Liver (tissue), 3 donors: Measurements from ENCODE around the gene C1orf216.

ENCODE experiments used
- CTCF ChIP-seq: fragments of 150-350 bp; IDR thresholded peaks from 2 replicates; pipeline ENCODE4 v1.5.1; 2017; ENCODE audit warnings: improper control_type of control experiment, low read depth, low read length; ENCODE audit not compliant: missing input control
- EGR1 ChIP-seq, 2 donors: IDR thresholded peaks; 2 replicates each; pipeline ENCODE4 v1.6.1; 2016 to 2018; ENCODE audit warnings: antibody characterized with exemption in 2 of 2, low read depth in 2 of 2
- donor health status: healthy.
- donor health status: healthy.

- TF ChIP-seq CTCF (no peak), EGR1 (IDR thresholded peaks at IDR 0.05; ENCODE audit: low read depth in 2 of 2) (no peak)
Observed at GRCh38 chr1:35737120-35737519, 18.4 kb upstream of the C1orf216 start.
